B cell (primary cell): ENCODE results near the gene ABCC1. TPM values are rescaled to one million over a fixed set of nuclear protein-coding genes. Genes with fewer than 3 reads are reported as not detected.

Experiments
- ATAC-seq: fragments of 200-7000 bp; cut with Tn5 transposase; one replicate; pipeline ENCODE4 v1.10.0; 2021; ENCODE audit warnings: low read depth, mild to moderate bottlenecking, moderate number of reproducible peaks, moderate library complexity
- CTCF ChIA-PET: fragments of 350-600 bp; sonication (Branson Sonifier 250); formaldehyde crosslinking; loops from one replicate; lab custom pipeline; 2021; ENCODE audit warnings: antibody characterized with exemption, inconsistent platforms; lab: Charles Lee
- POLR2A ChIA-PET: fragments of 350-600 bp; sonication (Branson Sonifier 250); formaldehyde crosslinking; loops from one replicate; lab custom pipeline; 2021; ENCODE audit warnings: antibody characterized with exemption; lab: Charles Lee
- DNase-seq: peaks from one replicate; pipeline ENCODE4 v3.0.0; 2013
- H2AFZ ChIP-seq: 2 replicates; pipeline ENCODE4 v1.6.1; 2012; ENCODE audit warnings: mild to moderate bottlenecking, low read depth, low read length; ENCODE audit not compliant: insufficient read depth, poor library complexity, severe bottlenecking
- H3K27ac ChIP-seq, 2 donors: 1 replicate in 1 of 2; 2 replicates in 1 of 2; pipeline ENCODE4 v1.5.1; 2012 to 2013; ENCODE audit warnings: low read length in 2 of 2, mild to moderate bottlenecking in 2 of 2, moderate library complexity in 1 of 2
- H3K27me3 ChIP-seq, 4 experiments: fragments of 200-600 bp in 1 of 4; sonication (generic) in 1 of 4; replicated peaks in 1 of 4; 1 replicate in 2 of 4; 2 replicates in 2 of 4; pipeline versions ENCODE4 v1.6.1 to v1.7.0; 2013 to 2016; ENCODE audit warnings: low read length in 3 of 4, mild to moderate bottlenecking in 2 of 4, mixed read lengths in 1 of 4, moderate library complexity in 1 of 4; ENCODE audit not compliant: insufficient read depth in 4 of 4, control insufficient read depth in 3 of 4; ENCODE audit errors: control extremely low read depth in 1 of 4
- H3K36me3 ChIP-seq, 2 experiments: replicated peaks in 1 of 2; 1 replicate in 1 of 2; 2 replicates in 1 of 2; pipeline versions ENCODE4 v1.6.1 to v1.7.1; 2013; ENCODE audit warnings: low read length in 1 of 2; ENCODE audit not compliant: insufficient read depth in 2 of 2, control insufficient read depth in 1 of 2; ENCODE audit errors: control extremely low read depth in 1 of 2, extremely low read depth in 1 of 2
- H3K4me1 ChIP-seq, 2 donors: fragments of 200-600 bp in 1 of 2; sonication (generic) in 1 of 2; 1 replicate in 1 of 2; 2 replicates in 1 of 2; pipeline versions ENCODE4 v1.5.1 to v1.6.1; 2013 to 2017; ENCODE audit warnings: low read length in 2 of 2; ENCODE audit not compliant: control insufficient read depth in 2 of 2, insufficient read depth in 2 of 2
- H3K4me2 ChIP-seq: replicated peaks from 2 replicates; pipeline ENCODE3; 2012; ENCODE audit warnings: mild to moderate bottlenecking, low read depth, low read length; ENCODE audit not compliant: poor library complexity, severe bottlenecking
- H3K4me3 ChIP-seq, 5 experiments: fragments of 200-600 bp in 1 of 5; sonication (generic) in 1 of 5; 1 replicate in 3 of 5; 2 replicates in 2 of 5; pipeline versions ENCODE4 v1.5.1 to v1.7.0; 2011 to 2016; ENCODE audit warnings: low read length in 4 of 5, mild to moderate bottlenecking in 4 of 5, low read depth in 2 of 5, control low read depth in 1 of 5, moderate library complexity in 1 of 5; ENCODE audit not compliant: insufficient read depth in 1 of 5; ENCODE audit errors: control extremely low read depth in 1 of 5, extremely low read depth in 1 of 5
- H3K79me2 ChIP-seq: fragments of 200-600 bp; sonication (generic); one replicate; pipeline ENCODE4 v1.6.0; 2016; ENCODE audit warnings: low read length; ENCODE audit not compliant: control insufficient read depth, insufficient read depth
- H3K9ac ChIP-seq: fragments of 200-600 bp; sonication (generic); 2 replicates; pipeline ENCODE4 v1.6.1; 2017; ENCODE audit warnings: mild to moderate bottlenecking, low read length, moderate library complexity
- H3K9me3 ChIP-seq, 3 donors: one replicate each; pipeline versions ENCODE4 v1.6.1 to v1.7.1; 2013; ENCODE audit warnings: low read length in 2 of 3; ENCODE audit not compliant: control insufficient read depth in 2 of 3, insufficient read depth in 1 of 3; ENCODE audit errors: control extremely low read depth in 1 of 3
- H4K20me1 ChIP-seq: 2 replicates; pipeline ENCODE4 v1.6.0; 2012; ENCODE audit warnings: mild to moderate bottlenecking, low read length; ENCODE audit not compliant: insufficient read depth, control insufficient read depth, poor library complexity, severe bottlenecking
- H3K27ac Mint-ChIP-seq: one replicate; pipeline ENCODE4 v1.8.0; 2021; ENCODE audit warnings: mixed read lengths
- H3K27me3 Mint-ChIP-seq: one replicate; pipeline ENCODE4 v1.8.0; 2021; ENCODE audit warnings: mixed read lengths
- H3K4me1 Mint-ChIP-seq: one replicate; pipeline ENCODE4 v1.8.0; 2021; ENCODE audit warnings: mixed read lengths
- H3K4me3 Mint-ChIP-seq: one replicate; pipeline ENCODE4 v1.8.0; 2021; ENCODE audit warnings: mixed read lengths
- H3K9me3 Mint-ChIP-seq: one replicate; pipeline ENCODE4 v1.8.0; 2022; ENCODE audit warnings: mixed read lengths; ENCODE audit not compliant: insufficient read depth
- CTCF ChIP-seq: fragments of 200-600 bp; IDR thresholded peaks from one replicate; pipeline ENCODE4 v1.8.0; 2022; ENCODE audit warnings: antibody characterized with exemption, mild to moderate bottlenecking
- EZH2 ChIP-seq: IDR thresholded peaks from 2 replicates; pipeline ENCODE4 v1.6.1; 2012; ENCODE audit warnings: borderline replicate concordance, low read depth, mild to moderate bottlenecking, moderate library complexity, low read length; ENCODE audit not compliant: insufficient read depth, poor library complexity, severe bottlenecking
- WGBS: methylation state at CpG from one replicate; pipeline ENCODE4 v1.1.5; 2013; ENCODE audit warnings: missing lambda C conversion rate; ENCODE audit not compliant: insufficient coverage; 5-methylcytosine and 5-hydroxymethylcytosine counted together
- intact Hi-C: fragments of 100-400 bp; cut with micrococcal nuclease; formaldehyde crosslinking; loops from one replicate; pipeline ENCODE4 v1.10.0; 2022
- polyA plus RNA-seq: library from polyadenylated mRNA; depleted of rRNA; stranded (reverse); fragments of >200 nt; gene quantifications from 2 replicates; pipeline ENCODE4 v1.2.3, GENCODE V29; 2012
- total RNA-seq, 2 donors: library from RNA; stranded (reverse); fragments of 120-200 nt in 1 of 2; gene quantifications; 1 replicate in 1 of 2; 2 replicates in 1 of 2; pipeline versions ENCODE4 v1.2.3 to v1.2.4, GENCODE V29; 2013 to 2022

Gene ABCC1
- total and polyA plus RNA-seq, 2 donors (not counting 1 experiment from before 2014, with no cell fraction given) = 21.8 to 73.0 TPM

GRCh38 chr16:15990902-15991301 is 41.5 kb downstream of the ABCC1 start:
- Mint-ChIP-seq H3K9me3 (no peaks in the 10 kb centered on the region), H3K4me1 (peaks cover 50% of the 10 kb centered on the region), H3K27me3 (no peaks in the 10 kb centered on the region), H3K4me3 (peak overlapping the region; percentile 35), H3K27ac (no peak overlapping the region)
- Histone ChIP-seq H3K4me2 (no peak overlapping the region), H3K4me3 (no peak overlapping the region), H2AFZ (no peak overlapping the region), H3K27me3 (no peaks in the 10 kb centered on the region), H4K20me1 (peaks cover 32% of the 10 kb centered on the region), H3K4me1 (peaks cover 0 to 3% of the 10 kb centered on the region in 2 donors), H3K27ac (no peak overlapping the region), H3K79me2 (peaks cover 92% of the 10 kb centered on the region), H3K9me3 (no peaks in the 10 kb centered on the region), H3K36me3 (peaks cover 2 to 4% of the 10 kb centered on the region in 2 experiments), H3K9ac (no peak overlapping the region)
- POLR2A ChIA-PET = interaction anchor here (0.6 to 0.7 kb wide), 2 partner anchors 8 to 243 kb away, joined by 5 to 10 read pairs; no protein-coding TSS in a partner anchor
- no peak for ATAC-seq
- no peak for DNase-seq
- TF ChIP-seq EZH2 = no peak
- no peak for TF ChIP-seq CTCF
- CTCF ChIA-PET = no interaction called here
- WGBS = 93% methylated on average over 12 of the region's 14 CpGs
- intact Hi-C loops = no loop called here

DNA sequence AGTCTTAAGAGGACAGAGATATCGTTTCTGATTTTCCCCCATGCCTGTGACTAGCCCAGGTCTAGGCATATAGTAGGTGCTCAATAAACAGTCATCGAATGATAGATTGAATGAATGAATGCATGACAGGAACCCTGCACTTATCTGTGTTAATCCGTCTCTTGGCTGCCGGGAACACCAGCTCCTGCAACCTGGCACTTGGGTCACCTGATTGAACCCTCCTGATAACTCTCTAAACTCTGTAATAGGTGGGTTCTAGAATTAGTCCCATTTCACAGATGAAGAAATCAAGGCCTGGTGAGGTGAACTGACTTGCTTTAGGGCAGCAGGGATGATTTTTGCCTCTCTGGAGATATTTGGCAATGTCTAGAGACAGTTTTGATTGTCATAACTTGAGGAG is 43.7 kb downstream of the ABCC1 start:
- Histone ChIP-seq H3K9ac (no peak overlapping the region), H3K4me1 (peaks cover 2 to 7% of the 10 kb centered on the region in 2 donors), H3K4me2 (no peak overlapping the region), H3K27me3 (no peaks in the 10 kb centered on the region), H3K36me3 (peaks cover 2% of the 10 kb centered on the region in 2 experiments), H3K4me3 (no peak overlapping the region), H2AFZ (no peak overlapping the region), H3K27ac (no peak overlapping the region), H3K79me2 (peaks cover 87% of the 10 kb centered on the region), H4K20me1 (peaks cover 22% of the 10 kb centered on the region), H3K9me3 (no peaks in the 10 kb centered on the region)
- TF ChIP-seq CTCF = no peak
- Mint-ChIP-seq H3K27me3 (no peaks in the 10 kb centered on the region), H3K4me3 (no peak overlapping the region), H3K4me1 (peaks cover 46% of the 10 kb centered on the region), H3K9me3 (no peaks in the 10 kb centered on the region), H3K27ac (no peak overlapping the region)
- WGBS = 100% methylated on average over 1 of the region's 4 CpGs
- ATAC-seq = no peak
- DNase-seq = no peak
- ChIA-PET POLR2A (no interaction called here), CTCF (no interaction called here)
- intact Hi-C loops = no loop called here
